H1 (cell line): ENCODE results near the gene NXT2. TPM values are rescaled to one million over a fixed set of nuclear protein-coding genes. Genes with fewer than 3 reads are reported as not detected.

Experiments
- CBX8 ChIP-seq: fragments of 300-800, 300-1000 bp; sonication (generic); IDR thresholded peaks from 2 replicates; pipeline ENCODE4 v1.7.1; 2016; ENCODE audit warnings: low read depth, low read length, borderline replicate concordance
- EZH2 ChIP-seq: fragments of 200-600 bp; sonication (generic); IDR thresholded peaks from 2 replicates; pipeline ENCODE4 v1.7.1; 2012; ENCODE audit warnings: low read depth, mild to moderate bottlenecking, moderate library complexity, low read length, inconsistent platforms; ENCODE audit not compliant: severe bottlenecking
- polyA plus RNA-seq, 7 experiments: library from polyadenylated mRNA; depleted of rRNA in 3 of 7; stranded (reverse) in 5 of 7; unstranded in 2 of 7; fragments of >200 nt in 5 of 7; fragments of 200-250 nt in 2 of 7; gene quantifications; 1 replicate in 5 of 7; 2 replicates in 1 of 7; 4 replicates in 1 of 7; pipeline versions ENCODE4 v1.2.1 to v1.2.3, GENCODE V29; 2011 to 2013; ENCODE audit warnings: missing spikeins in 2 of 7, mixed read lengths in 2 of 7
- total RNA-seq: library from RNA; stranded (reverse); fragmentation: NEBNext Ultra II Directional; extraction: Animal tissue kit (Norgen Biotek cat#: 25700); gene quantifications from 2 replicates; pipeline ENCODE4 v1.2.1, GENCODE V29; 2021
- TF ChIP-seq, protein P1 (sequence below): fragments of 300-600 bp; sonication (generic); IDR thresholded peaks from 2 replicates; pipeline ENCODE4 v1.7.1; 2012; ENCODE audit warnings: low read length, moderate library complexity, mild to moderate bottlenecking, inconsistent platforms; ENCODE audit not compliant: insufficient replicate concordance

Gene NXT2
- total and polyA plus RNA-seq, 2 of the 8 experiments (the other 6 are each of a cell fraction or from before 2014, with no cell fraction given): 6.1 to 13.5 TPM

DNA sequence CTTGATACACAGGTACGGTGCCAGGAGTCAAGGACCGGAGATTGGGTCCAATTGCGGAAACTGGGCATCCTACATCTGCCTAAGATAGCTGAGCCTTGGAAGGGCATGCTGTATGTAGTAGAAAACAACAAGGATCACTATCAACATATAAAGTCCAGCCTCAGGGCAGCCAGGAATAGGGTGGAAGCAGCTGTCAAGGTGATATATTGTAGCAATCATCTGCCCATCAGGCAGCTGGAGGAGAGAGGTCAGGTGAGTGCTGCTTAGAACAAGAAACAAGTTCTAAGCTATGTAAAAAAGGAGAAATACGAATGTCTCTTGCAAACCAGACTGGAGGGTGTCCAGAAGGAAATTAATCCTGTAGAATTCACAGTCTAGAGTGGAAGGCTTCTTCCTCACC, 53.5 kb downstream of the NXT2 start (continued):
- TF ChIP-seq, protein P1, sequence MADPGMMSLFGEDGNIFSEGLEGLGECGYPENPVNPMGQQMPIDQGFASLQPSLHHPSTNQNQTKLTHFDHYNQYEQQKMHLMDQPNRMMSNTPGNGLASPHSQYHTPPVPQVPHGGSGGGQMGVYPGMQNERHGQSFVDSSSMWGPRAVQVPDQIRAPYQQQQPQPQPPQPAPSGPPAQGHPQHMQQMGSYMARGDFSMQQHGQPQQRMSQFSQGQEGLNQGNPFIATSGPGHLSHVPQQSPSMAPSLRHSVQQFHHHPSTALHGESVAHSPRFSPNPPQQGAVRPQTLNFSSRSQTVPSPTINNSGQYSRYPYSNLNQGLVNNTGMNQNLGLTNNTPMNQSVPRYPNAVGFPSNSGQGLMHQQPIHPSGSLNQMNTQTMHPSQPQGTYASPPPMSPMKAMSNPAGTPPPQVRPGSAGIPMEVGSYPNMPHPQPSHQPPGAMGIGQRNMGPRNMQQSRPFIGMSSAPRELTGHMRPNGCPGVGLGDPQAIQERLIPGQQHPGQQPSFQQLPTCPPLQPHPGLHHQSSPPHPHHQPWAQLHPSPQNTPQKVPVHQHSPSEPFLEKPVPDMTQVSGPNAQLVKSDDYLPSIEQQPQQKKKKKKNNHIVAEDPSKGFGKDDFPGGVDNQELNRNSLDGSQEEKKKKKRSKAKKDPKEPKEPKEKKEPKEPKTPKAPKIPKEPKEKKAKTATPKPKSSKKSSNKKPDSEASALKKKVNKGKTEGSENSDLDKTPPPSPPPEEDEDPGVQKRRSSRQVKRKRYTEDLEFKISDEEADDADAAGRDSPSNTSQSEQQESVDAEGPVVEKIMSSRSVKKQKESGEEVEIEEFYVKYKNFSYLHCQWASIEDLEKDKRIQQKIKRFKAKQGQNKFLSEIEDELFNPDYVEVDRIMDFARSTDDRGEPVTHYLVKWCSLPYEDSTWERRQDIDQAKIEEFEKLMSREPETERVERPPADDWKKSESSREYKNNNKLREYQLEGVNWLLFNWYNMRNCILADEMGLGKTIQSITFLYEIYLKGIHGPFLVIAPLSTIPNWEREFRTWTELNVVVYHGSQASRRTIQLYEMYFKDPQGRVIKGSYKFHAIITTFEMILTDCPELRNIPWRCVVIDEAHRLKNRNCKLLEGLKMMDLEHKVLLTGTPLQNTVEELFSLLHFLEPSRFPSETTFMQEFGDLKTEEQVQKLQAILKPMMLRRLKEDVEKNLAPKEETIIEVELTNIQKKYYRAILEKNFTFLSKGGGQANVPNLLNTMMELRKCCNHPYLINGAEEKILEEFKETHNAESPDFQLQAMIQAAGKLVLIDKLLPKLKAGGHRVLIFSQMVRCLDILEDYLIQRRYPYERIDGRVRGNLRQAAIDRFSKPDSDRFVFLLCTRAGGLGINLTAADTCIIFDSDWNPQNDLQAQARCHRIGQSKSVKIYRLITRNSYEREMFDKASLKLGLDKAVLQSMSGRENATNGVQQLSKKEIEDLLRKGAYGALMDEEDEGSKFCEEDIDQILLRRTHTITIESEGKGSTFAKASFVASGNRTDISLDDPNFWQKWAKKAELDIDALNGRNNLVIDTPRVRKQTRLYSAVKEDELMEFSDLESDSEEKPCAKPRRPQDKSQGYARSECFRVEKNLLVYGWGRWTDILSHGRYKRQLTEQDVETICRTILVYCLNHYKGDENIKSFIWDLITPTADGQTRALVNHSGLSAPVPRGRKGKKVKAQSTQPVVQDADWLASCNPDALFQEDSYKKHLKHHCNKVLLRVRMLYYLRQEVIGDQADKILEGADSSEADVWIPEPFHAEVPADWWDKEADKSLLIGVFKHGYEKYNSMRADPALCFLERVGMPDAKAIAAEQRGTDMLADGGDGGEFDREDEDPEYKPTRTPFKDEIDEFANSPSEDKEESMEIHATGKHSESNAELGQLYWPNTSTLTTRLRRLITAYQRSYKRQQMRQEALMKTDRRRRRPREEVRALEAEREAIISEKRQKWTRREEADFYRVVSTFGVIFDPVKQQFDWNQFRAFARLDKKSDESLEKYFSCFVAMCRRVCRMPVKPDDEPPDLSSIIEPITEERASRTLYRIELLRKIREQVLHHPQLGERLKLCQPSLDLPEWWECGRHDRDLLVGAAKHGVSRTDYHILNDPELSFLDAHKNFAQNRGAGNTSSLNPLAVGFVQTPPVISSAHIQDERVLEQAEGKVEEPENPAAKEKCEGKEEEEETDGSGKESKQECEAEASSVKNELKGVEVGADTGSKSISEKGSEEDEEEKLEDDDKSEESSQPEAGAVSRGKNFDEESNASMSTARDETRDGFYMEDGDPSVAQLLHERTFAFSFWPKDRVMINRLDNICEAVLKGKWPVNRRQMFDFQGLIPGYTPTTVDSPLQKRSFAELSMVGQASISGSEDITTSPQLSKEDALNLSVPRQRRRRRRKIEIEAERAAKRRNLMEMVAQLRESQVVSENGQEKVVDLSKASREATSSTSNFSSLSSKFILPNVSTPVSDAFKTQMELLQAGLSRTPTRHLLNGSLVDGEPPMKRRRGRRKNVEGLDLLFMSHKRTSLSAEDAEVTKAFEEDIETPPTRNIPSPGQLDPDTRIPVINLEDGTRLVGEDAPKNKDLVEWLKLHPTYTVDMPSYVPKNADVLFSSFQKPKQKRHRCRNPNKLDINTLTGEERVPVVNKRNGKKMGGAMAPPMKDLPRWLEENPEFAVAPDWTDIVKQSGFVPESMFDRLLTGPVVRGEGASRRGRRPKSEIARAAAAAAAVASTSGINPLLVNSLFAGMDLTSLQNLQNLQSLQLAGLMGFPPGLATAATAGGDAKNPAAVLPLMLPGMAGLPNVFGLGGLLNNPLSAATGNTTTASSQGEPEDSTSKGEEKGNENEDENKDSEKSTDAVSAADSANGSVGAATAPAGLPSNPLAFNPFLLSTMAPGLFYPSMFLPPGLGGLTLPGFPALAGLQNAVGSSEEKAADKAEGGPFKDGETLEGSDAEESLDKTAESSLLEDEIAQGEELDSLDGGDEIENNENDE: no peak
- TF ChIP-seq EZH2 (no peak), CBX8 (no peak)
